ENCODE measurements around the gene SEMA3E.
"Not testable (repeated sequence)": the region's sequence is repeated elsewhere in the genome, so short reads cannot be mapped to it uniquely, and the experiment has no call there.

The SEMA3E gene

DNA sequence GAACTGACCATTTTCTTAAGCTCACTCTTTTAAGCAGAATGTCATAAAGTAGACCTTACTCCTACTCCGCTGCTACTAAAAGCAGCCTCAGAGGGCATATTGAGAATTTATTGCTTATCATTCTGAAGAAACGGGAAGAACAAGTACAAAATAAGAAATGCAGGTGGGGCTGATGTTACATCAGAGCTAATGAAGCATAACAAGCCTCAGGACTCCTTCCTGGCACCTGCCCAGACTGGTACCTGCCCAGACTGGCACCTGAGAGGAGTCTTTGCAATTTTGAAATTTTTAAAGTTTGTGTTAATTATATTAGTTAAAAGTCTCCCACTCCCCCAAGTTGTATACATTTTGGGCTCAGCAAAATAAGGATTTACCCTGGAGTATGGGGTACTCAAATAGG is 162.4 kb downstream of the SEMA3E start:
- DNase-seq (ENCODE audit: low spot score): no peak

DNA sequence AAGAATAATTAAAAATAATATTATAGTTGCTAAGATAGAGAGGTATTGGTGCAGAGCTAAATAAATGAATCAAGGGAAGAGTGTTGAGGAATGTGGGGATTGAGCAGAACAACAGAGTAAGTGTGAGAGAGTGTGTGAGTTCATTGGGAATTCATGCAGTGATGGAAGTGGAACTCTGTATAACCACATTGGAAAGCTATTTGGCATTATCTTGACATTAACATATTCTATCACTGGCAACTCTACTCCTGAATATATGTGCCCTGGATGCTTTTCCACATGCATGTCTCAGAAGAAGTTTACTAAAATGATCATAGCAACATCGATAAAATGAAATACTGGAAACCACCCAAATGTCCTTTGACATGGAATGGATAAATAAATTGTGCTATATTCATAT is 164.1 kb downstream of the SEMA3E start:
- DNase-seq (ENCODE audit: low spot score): no peak

DNA sequence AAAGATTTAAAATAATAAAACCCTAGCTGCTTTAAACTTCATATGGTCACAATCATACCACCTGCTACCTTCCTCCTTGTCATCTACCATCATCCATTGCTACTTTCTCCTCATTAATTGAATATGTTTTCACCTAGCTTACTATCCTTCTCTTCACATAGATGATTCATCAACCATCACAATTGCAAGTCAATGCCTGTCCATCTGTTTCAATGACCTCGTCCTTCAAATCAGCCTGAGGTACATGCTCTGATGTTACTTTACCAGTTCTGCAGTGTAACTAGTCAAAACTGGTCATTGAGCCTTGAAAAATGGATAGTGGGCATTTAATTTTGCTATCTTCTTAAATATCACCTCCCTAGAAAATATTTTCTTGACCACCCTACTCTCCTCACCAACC is 164.7 kb downstream of the SEMA3E start:
- DNase-seq (ENCODE audit: low spot score): no peak

- DNase-seq (ENCODE audit: low spot score): no peak
These were observed 170.3 kb downstream of the SEMA3E start for GRCh38 chr7:83478616-83479015.

- DNase-seq (ENCODE audit: low spot score): no peak
These were observed 172.4 kb downstream of the SEMA3E start for GRCh38 chr7:83476511-83477050.

GRCh38 chr7:83475420-83475819 is 173.5 kb downstream of the SEMA3E start:
- no peak for DNase-seq (ENCODE audit: low spot score)

- no peak for DNase-seq (ENCODE audit: low spot score)
These were observed 176.6 kb downstream of the SEMA3E start for GRCh38 chr7:83472376-83472775.

- no peak for DNase-seq (ENCODE audit: low spot score)
These were observed 179.4 kb downstream of the SEMA3E start for GRCh38 chr7:83469491-83469890.

DNA sequence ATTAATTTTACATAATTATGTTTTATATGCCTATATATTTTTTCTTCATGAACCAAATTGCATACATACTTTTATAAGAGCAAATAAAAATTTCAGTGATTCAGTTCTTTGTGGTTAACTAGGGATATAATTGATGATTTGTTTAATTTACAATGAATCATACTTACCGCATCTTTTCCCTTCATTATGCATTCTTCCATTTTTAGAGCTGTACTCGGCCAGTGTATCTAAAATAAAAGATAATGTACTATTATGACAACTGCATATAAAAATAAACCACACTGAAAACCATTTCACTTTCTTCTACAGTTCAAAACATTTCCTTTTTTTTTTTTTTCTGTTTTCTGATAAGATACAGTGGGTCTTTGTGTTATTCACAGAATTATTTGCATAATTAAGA is 179.9 kb downstream of the SEMA3E start:
- no peak for DNase-seq (ENCODE audit: low spot score)

DNA sequence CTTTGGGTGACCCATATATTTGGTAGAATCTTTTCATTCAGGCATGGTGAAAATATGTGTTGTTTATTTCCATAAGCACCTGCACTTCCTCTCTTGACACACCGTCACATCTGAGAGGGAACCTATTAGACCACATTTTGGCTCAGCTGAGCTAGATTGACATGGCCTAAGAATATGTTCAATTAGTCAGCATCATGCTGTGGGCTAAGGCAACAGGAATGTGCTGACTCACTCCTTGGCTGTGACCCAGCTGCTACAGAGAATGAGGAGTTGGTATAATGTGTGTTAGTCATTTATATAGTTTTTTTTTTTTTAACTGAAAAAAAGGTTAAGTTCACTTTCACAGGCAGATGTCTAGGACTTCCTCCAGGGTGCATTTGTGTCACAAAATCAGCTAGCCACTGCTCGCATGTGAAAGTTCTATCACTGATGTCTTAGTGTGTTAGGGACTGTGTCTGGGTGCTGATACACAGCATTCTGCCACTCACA is 180.6 kb downstream of the SEMA3E start:
- DNase-seq (ENCODE audit: low spot score): no peak

DNA sequence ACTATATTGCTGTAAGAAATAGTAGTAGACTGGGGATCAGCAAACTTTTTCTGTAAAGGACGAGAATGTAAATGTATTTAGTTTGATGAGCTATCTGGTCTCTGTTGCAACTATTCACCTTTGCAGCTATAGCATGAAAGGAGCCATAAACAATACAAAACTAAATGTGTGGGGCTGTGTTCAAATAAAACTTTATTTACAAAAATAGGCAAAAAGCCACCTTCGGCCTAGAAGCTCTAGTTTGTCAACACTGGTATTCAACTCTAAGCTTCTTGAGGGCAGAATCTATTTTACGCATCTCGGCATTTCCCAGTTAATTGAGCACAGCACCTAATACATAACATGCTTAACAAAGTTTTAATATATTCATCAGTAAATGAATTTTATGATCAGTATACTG is 181.4 kb downstream of the SEMA3E start:
- no peak for DNase-seq (ENCODE audit: low spot score)

DNA sequence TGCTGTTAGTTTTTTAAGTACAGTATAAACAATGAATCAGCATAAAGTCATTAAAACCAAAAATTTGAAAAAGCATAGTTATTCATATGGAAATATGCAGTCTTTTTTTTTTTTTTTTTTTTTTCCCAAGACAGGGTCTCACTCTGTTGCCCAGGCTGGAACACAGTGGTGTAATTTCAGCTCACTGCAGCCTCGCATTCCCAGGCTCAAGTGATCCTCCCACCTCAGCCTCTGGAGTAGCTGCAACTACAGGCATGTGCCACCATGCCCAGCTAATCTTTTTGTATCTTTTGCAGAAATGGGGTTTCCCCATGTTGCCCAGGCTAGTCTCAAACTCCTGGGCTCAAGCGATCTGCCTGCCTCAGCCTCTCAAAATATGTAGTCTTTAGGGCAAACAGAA is 182.0 kb downstream of the SEMA3E start:
- DNase-seq (ENCODE audit: low spot score): no peak

DNA sequence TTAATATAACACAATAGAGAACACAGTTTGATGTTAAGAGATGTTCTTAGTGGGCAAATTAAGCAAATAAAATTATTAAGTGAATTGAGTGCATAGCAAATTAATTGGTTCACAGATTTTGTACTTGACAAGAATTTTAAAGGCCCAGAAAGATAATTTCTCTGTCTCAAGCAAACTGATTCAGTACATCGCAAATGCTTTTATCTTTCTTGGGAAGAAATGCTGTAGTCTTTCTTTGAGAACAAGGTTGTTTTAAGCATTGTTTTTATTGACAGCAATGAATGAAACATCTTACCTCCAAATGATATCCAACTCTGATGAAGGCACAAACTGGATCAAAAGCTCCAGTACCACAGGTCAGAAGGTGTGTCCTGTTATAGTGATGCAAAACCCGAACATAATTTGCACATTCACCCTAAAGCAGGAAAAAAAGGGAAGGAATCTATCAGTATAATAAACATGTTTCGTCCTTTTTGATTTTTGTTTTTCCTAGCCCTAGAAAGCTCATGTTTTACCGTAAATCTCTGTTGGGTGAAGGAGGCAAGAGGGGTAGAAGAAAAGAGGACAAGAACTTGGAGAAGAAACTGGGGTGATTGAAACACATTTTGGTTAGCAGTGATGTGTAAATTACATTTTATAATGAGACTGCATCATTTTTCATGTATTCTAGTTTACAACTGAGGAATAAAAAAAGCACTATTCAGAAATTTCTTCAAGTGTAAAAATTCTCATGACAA is 182.6 kb downstream of the SEMA3E start:
- DNase-seq (ENCODE audit: low spot score): no peak

GRCh38 chr7:83465643-83466042 is 183.3 kb downstream of the SEMA3E start:
- no peak for DNase-seq (ENCODE audit: low spot score)

GRCh38 chr7:83461820-83462219 is 187.1 kb downstream of the SEMA3E start:
- DNase-seq (ENCODE audit: low spot score): not testable (repeated sequence)

DNA sequence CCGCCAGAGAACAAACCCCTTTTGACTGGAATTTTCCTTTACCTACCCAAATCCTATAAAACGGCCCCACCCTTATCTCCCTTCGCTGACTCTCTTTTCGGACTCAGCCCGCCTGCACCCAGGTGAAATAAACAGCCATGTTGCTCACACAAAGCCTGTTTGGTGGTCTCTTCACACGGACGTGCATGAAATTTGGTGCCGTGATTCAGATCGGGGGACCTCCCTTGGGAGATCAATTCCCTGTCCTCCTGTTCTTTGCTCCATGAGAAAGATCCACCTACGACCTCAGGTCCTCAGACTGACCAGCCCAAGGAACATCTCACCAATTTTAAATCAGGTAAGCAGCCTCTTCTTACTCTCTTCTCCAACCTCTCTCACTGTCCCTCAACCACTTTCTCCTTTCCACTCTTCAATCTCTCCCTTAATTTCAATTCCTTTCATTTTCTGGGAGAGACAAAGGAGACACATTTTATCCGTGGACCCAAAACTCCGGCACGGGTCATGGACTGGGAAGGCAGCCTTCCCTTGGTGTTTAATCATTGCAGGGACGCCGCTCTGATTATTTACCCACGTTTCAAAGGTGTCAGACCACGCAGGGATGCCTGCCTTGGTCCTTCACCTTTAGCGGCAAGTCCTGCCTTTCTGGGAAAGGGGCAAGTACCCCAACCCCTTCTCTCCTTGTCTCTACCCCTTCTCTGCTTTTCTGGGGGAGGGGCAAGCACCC is 188.8 kb downstream of the SEMA3E start:
- DNase-seq (ENCODE audit: low spot score): not testable (repeated sequence)

DNA sequence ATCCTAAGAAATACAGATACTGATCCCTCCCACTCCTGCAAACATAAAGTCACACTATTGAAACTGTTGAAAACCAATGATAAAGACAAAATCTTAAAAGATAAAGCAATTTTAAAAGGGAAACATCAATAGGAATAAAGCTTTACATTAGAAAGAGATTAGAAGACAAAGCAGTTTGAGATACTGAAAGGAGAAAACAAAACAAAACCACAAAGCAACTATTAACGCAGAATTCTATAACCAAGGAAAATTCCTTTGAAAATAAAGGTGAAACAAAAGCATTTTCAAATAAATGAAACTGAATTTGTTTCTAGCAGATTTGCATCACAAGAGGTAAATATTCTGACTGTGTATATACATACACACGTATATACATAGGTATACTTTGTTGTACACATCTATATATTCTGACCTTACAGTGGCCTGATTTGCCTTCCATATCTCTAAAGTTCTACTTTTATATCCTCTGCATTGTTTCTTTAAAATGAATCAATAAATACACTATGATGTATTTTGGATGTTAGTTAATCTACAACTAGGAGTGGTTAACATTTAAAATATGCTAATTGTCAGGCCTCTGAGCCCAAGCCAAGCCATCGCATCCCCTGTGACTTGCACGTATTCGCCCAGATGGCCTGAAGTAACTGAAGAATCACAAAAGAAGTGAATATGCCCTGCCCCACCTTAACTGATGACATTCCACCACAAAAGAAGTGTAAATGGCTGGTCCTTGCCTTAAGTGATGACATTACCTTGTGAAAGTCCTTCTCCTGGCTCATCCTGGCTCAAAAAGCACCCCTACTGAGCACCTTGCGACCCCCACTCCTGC is 189.6 kb downstream of the SEMA3E start:
- DNase-seq (ENCODE audit: low spot score): not testable (repeated sequence)

- DNase-seq (ENCODE audit: low spot score): no peak
These were observed 191.7 kb downstream of the SEMA3E start for GRCh38 chr7:83457022-83457892.

GRCh38 chr7:83456413-83456812 is 192.5 kb downstream of the SEMA3E start:
- DNase-seq (ENCODE audit: low spot score): no peak

- DNase-seq (ENCODE audit: low spot score): no peak
These were observed 193.3 kb downstream of the SEMA3E start for GRCh38 chr7:83455612-83456011.

DNA sequence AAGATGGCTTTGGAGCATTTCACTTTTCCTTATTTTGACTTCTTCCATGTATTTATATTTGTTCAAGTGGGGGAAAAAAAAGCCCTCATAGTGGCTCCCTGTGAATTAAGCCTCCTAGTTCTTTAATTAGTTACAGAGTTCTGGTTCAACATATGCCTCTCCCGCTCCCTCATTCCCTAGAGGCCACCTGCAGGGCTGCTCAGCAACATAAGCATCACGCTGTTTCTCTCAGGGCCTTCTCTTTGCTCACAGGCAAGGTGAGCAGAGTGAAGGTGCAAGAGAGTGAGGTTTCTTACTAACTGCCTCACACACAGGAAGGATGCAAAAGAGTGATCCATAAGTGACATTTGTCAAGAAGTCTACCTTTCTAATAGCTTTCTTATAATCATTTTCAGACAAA is 196.7 kb downstream of the SEMA3E start:
- DNase-seq (ENCODE audit: low spot score): no peak

Measured in CD4-positive, alpha-beta T cell treated with Interleukin-2 at 100 ng/mL for 4 hours (primary cell).